IPS DF 19.7 (cell line): Measurements from ENCODE around the gene BIRC7.

Source experiments
- DNase-seq: peaks from one replicate; pipeline ENCODE4 v3.0.0-alpha.2; 2013; ENCODE audit warnings: low read depth, low spot score

The BIRC7 gene

GRCh38 chr20:63235399-63235983 is at the start of gene BIRC7:
Gene BIRC7, plus strand, starts transcription at chr20:63235905. Its CDS starts 192 bp downstream, at chr20:63236097.
- no peak for DNase-seq

GRCh38 chr20:63186084-63186483 is 49.6 kb upstream of the BIRC7 start:
- no peak for DNase-seq

GRCh38 chr20:63186528-63187316 is 49.0 kb upstream of the BIRC7 start:
- DNase-seq, result no peak

- DNase-seq, result no peak
Measured at GRCh38 chr20:63187338-63188158, 48.2 kb upstream of the BIRC7 start.

GRCh38 chr20:63188159-63188442 is 47.6 kb upstream of the BIRC7 start:
- DNase-seq, result no peak

GRCh38 chr20:63188641-63189321 is 46.9 kb upstream of the BIRC7 start:
- DNase-seq, result no peak

GRCh38 chr20:63189322-63189642 is 46.4 kb upstream of the BIRC7 start:
- DNase-seq, result no peak

- no peak for DNase-seq
Measured at GRCh38 chr20:63189846-63190559, 45.7 kb upstream of the BIRC7 start.

GRCh38 chr20:63190828-63191227 is 44.9 kb upstream of the BIRC7 start:
- DNase-seq, result no peak

- no peak for DNase-seq
Measured at GRCh38 chr20:63191400-63191799, 44.3 kb upstream of the BIRC7 start.

GRCh38 chr20:63192721-63193120 is 43.0 kb upstream of the BIRC7 start:
- DNase-seq, result no peak

- DNase-seq, result no peak
Measured at GRCh38 chr20:63194007-63194796, 41.5 kb upstream of the BIRC7 start.

- no peak for DNase-seq
Measured at GRCh38 chr20:63194797-63195173, 40.9 kb upstream of the BIRC7 start.

- DNase-seq, result no peak
Measured at GRCh38 chr20:63196768-63197470, 38.8 kb upstream of the BIRC7 start.

GRCh38 chr20:63198606-63199005 is 37.1 kb upstream of the BIRC7 start:
- no peak for DNase-seq

GRCh38 chr20:63202021-63202420 is 33.7 kb upstream of the BIRC7 start:
- DNase-seq, result no peak

GRCh38 chr20:63202811-63203526 is 32.7 kb upstream of the BIRC7 start:
- no peak for DNase-seq

GRCh38 chr20:63204362-63204761 is 31.3 kb upstream of the BIRC7 start:
- DNase-seq, result no peak

- DNase-seq, result no peak
Measured at GRCh38 chr20:63205896-63206295, 29.8 kb upstream of the BIRC7 start.

- DNase-seq, result no peak
Measured at GRCh38 chr20:63206878-63207277, 28.8 kb upstream of the BIRC7 start.
